ENCODE results near the gene JPH3.

Gene JPH3

DNA sequence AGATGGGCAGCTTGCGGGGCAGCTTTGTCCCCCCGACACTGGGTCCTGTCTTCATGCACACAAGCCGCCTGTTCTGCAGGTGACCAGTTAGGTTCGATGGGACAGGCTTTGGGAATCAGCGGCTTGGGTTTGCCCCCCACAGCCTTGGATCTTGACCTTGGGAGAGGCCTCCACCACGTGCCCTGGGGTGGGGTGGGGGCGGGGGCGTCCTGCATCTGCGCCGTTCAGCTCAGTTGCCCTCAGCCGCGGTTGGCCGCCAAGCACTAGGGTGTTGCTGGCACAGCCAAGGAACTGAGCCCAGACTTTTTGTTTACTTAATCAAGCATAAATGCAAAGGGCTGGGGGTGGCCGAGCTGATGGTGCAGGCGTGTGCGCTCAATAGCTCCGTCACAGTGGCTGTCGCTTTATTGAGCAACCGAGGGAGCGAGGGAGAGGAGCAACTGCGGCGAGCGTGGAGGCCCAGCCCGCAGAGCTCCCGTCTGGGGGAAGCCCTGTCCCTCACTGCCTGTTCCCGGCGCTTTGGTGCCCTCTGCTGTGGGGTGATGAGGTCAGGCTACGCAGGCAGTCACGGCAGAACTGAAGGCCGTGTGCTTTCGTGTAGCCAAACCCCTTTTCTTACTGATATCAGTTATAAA is 33.9 kb downstream of the JPH3 start:
- H3K79me2 ChIP-seq (ENCODE audit: control insufficient read depth, low read length): no peaks in the 10 kb centered on the region
- H3K4me2 ChIP-seq (ENCODE audit: low read length): peak overlapping the region; percentile 88
- no peaks in the 10 kb centered on the region for H3F3A ChIP-seq (ENCODE audit: control insufficient read depth, insufficient read depth)
- no peaks in the 10 kb centered on the region for H4K20me1 ChIP-seq (ENCODE audit: control insufficient read depth, insufficient read depth, low read depth, low read length)
- peak overlapping the region; percentile 73 for H3K4me3 ChIP-seq (ENCODE audit: low read length)
- peaks cover 3% of the 10 kb centered on the region for H3K9me3 ChIP-seq (ENCODE audit: control insufficient read depth, insufficient read depth, low read length)
- H3K36me3 ChIP-seq (ENCODE audit: control insufficient read depth, low read length): no peaks in the 10 kb centered on the region
- peaks cover 22% of the 10 kb centered on the region for H3K4me1 ChIP-seq (ENCODE audit: control insufficient read depth, low read length)
- peak overlapping the region; percentile 44 for H3K27ac ChIP-seq (ENCODE audit: low read depth, low read length)
- TF ChIP-seq, protein P1, sequence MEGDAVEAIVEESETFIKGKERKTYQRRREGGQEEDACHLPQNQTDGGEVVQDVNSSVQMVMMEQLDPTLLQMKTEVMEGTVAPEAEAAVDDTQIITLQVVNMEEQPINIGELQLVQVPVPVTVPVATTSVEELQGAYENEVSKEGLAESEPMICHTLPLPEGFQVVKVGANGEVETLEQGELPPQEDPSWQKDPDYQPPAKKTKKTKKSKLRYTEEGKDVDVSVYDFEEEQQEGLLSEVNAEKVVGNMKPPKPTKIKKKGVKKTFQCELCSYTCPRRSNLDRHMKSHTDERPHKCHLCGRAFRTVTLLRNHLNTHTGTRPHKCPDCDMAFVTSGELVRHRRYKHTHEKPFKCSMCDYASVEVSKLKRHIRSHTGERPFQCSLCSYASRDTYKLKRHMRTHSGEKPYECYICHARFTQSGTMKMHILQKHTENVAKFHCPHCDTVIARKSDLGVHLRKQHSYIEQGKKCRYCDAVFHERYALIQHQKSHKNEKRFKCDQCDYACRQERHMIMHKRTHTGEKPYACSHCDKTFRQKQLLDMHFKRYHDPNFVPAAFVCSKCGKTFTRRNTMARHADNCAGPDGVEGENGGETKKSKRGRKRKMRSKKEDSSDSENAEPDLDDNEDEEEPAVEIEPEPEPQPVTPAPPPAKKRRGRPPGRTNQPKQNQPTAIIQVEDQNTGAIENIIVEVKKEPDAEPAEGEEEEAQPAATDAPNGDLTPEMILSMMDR (IDR thresholded peaks at IDR 0.05; ENCODE audit: low read depth, low read length, poor library complexity, severe bottlenecking): peak; percentile 62
- no peak for TF ChIP-seq EZH2phosphoT487 (IDR thresholded peaks at IDR 0.05; ENCODE audit: borderline replicate concordance, low read length)
- H3K27me3 ChIP-seq (ENCODE audit: control insufficient read depth, low read length): peaks cover 14% of the 10 kb centered on the region
- no peaks in the 10 kb centered on the region for H3K9me2 ChIP-seq (replicated peaks; ENCODE audit: control insufficient read depth, low read length)

DNA sequence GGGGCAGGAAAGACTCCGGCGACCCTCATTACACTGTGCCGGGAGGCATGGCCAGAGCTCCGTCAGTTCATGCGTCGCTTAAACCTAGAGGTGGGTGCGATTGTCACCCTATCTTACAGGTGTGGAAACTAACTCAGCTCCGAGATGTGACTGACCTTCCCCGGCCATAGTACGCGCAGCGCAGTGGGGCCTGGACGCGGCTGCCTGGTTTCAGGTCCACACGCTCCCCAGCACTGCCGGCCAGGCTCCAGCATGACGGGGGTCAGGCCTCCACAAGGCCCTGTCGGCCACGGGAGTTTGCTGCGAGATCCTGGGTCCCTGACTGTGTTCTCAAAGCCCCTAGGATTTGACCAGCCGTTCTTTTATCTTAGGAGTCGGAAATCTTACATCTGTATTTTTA is 34.4 kb downstream of the JPH3 start:
- Histone ChIP-seq H3K4me1 (ENCODE audit: control insufficient read depth, low read length) (peaks cover 22% of the 10 kb centered on the region), H3K9me2 (replicated peaks; ENCODE audit: control insufficient read depth, low read length) (no peaks in the 10 kb centered on the region), H3K4me2 (ENCODE audit: low read length) (peak overlapping the region; percentile 88), H3K36me3 (ENCODE audit: control insufficient read depth, low read length) (no peaks in the 10 kb centered on the region), H3K27ac (ENCODE audit: low read depth, low read length) (0 out of 2 replicates have a peak overlapping the region, but pooled peaks have one; percentile 44), H3K27me3 (ENCODE audit: control insufficient read depth, low read length) (peaks cover 10% of the 10 kb centered on the region), H3K4me3 (ENCODE audit: low read length) (0 out of 2 replicates have a peak overlapping the region, but pooled peaks have one; percentile 73), H3K9me3 (ENCODE audit: control insufficient read depth, insufficient read depth, low read length) (no peaks in the 10 kb centered on the region), H4K20me1 (ENCODE audit: control insufficient read depth, insufficient read depth, low read depth, low read length) (no peaks in the 10 kb centered on the region), H3K79me2 (ENCODE audit: control insufficient read depth, low read length) (no peaks in the 10 kb centered on the region), H3F3A (ENCODE audit: control insufficient read depth, insufficient read depth) (no peaks in the 10 kb centered on the region)
- TF ChIP-seq, protein P1 (IDR thresholded peaks at IDR 0.05; ENCODE audit: low read depth, low read length, poor library complexity, severe bottlenecking): peak; percentile 5
- TF ChIP-seq EZH2phosphoT487 (IDR thresholded peaks at IDR 0.05; ENCODE audit: borderline replicate concordance, low read length): no peak

DNA sequence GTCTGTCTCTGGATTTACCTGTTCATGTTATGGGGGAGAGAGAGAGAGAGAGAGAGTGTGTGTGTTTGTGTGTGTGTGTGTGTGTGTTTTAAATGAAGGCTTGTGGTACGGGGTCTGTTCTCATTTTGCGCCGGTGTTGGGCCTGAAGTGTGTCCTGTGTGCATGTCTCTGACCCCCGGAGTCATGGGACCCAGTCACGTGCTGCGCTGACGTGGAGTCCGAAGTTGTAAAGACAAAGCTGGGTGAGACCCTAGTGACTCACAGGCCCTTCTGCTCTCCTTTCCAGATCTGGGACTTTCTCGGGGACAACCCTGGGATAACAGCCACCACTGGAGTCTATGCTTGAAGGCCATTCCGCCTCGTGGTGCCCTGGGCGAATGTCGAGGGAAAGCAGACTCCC is 35.0 kb downstream of the JPH3 start:
- Histone ChIP-seq H3K4me2 (ENCODE audit: low read length) (no peak overlapping the region), H3K9me3 (ENCODE audit: control insufficient read depth, insufficient read depth, low read length) (no peaks in the 10 kb centered on the region), H3K4me1 (ENCODE audit: control insufficient read depth, low read length) (peaks cover 22% of the 10 kb centered on the region), H4K20me1 (ENCODE audit: control insufficient read depth, insufficient read depth, low read depth, low read length) (no peaks in the 10 kb centered on the region), H3K27me3 (ENCODE audit: control insufficient read depth, low read length) (peaks cover 4% of the 10 kb centered on the region), H3F3A (ENCODE audit: control insufficient read depth, insufficient read depth) (no peaks in the 10 kb centered on the region), H3K79me2 (ENCODE audit: control insufficient read depth, low read length) (no peaks in the 10 kb centered on the region), H3K27ac (ENCODE audit: low read depth, low read length) (no peak overlapping the region), H3K4me3 (ENCODE audit: low read length) (no peak overlapping the region), H3K9me2 (replicated peaks; ENCODE audit: control insufficient read depth, low read length) (no peaks in the 10 kb centered on the region), H3K36me3 (ENCODE audit: control insufficient read depth, low read length) (no peaks in the 10 kb centered on the region)
- TF ChIP-seq, protein P1 (IDR thresholded peaks at IDR 0.05; ENCODE audit: low read depth, low read length, poor library complexity, severe bottlenecking): no peak
- no peak for TF ChIP-seq EZH2phosphoT487 (IDR thresholded peaks at IDR 0.05; ENCODE audit: borderline replicate concordance, low read length)

Data from DOHH2 (cell line).